Stimulated activated CD4-positive, alpha-beta T cell treated with anti-CD3 and anti-CD28 coated beads, Interleukin-2, amount 100 ng/mL, for 24 hours (primary cell): ENCODE data around the gene YIF1B.

Source experiments
- DNase-seq, 2 donors: peaks; one replicate each; pipeline ENCODE4 v3.0.0-alpha.2; 2020

The YIF1B gene

DNA sequence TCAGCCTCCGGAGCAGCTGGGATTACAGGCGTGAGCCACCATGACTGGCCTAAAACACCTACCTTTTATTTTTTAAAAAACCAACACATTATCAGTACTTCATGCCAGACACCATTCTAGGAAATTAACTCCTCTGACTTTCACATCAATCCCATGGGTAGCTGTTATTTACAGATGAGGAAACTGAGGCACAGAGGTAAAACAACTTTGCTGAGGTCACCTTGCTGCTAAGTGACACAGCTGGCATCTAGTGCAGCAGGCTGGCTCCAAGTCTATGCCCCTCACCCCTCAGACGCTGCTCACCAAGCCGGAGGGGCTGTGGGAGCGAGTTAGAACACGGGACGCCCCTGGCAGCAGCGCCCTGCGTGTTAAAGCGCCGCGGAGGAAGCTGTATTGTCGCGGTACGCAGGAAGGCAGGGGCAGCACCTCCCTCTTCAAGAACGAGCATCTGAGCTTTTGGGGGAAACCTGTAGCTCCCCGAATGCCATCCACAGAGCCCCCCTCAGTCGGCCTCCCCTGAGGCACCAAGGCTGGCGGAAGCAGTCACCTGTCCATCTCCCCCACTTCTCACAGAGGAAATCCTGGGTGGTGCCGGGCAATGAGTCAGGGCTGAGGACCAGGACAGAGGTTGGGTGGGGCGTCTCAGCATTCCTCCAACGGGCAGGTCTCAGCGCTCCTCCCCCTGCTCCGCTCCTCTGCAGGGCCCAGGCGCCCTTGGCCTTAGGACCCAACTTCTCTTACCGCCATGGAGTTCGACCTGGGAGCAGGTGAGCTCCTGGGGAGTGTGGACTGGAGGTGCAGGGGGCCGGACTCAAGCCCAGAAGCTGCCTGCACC is 12.0 kb downstream of the YIF1B start, which contains the start of gene C19orf33:
Gene C19orf33, plus strand, starts transcription at position 735 of the 835 bp plus-strand sequence. Its CDS starts 11 bp downstream, at position 746.
- no peak for DNase-seq

DNA sequence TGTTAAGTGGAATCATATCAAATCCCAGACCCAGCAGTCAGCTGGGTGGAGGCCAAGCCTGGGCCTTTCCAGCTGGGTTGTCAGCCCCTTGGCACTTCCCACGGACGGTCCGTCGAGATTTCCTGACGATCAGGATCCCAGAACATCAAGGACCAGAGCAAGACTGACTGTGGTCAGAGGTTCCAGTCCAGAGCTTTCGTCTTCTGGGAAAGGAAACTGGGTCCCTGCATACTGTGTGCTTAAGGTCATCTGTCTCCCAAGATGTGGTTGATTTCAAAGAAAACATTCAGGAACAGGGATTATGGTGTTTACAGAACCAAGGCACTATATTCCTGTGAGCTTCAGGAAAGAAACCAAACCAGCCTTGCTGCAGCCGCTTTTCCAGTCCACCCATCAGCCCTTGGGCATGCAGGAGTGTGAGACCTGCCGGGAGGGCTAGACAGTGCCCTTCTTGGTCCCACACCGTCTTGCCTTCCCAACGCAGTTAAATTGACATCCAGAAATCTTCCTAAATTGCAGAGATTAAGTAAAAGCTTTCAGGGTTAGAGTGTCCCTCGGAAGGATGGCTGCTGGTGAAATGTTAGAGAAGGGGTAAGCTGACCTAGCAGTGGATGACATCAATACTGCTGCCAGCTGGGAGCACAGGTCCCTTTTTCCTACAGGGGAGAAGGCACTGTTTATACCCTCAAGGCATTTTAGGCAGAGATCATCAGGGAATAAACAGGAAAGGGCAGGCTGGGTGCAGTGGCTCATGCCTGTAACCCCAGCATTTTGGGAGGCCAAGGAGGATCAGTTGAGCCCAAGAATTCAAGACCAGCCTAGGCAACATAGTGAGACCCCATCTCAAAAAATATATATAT is 16.7 kb downstream of the YIF1B start:
- DNase-seq: no peak

DNA sequence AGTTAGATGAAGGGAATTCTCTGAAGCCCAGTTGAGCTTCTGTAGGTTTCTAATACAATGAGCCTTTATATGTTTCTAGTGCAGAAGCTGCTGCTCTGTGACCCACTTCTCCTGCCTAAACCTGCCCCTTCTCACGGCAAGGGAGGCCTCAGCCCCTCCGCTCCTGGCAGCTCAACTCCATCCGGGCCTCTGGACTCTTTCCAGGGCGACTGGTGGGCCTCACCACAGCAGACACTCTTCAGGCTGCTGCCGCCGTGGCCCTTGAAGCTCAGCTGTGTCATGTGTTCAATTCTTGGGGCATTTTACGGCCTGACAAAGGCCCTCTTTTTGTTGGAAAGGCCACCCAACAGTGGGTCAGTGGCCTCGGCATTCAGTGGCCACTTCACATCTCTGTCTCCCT is 21.7 kb downstream of the YIF1B start:
- DNase-seq: no peak

DNA sequence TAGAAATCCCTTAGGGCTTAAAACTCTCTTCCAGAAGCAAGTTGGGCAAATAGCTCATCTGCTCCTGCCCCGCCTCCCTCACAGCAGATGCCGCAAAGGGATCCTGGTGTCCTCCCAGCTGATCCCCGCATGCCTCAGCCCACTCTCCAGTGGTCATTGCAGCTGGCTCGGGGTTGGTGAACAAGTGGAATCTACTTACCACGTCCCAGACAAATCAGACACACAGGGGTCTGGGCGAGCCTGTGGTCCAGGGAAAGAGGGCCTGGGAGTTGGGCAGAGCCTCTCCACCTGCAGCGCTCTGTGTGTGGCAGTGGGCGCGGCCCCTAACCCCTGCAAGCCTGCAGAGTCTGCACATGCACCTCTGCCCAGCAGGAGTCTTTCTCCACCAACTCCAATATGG is 22.5 kb downstream of the YIF1B start:
- no peak for DNase-seq

DNA sequence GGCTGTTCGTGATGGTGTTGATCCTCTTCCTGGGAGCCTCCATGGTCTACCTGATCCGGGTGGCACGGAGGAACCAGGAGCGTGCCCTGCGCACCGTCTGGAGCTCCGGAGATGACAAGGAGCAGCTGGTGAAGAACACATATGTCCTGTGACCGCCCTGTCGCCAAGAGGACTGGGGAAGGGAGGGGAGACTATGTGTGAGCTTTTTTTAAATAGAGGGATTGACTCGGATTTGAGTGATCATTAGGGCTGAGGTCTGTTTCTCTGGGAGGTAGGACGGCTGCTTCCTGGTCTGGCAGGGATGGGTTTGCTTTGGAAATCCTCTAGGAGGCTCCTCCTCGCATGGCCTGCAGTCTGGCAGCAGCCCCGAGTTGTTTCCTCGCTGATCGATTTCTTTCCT is 23.9 kb downstream of the YIF1B start:
- DNase-seq: no peak

DNA sequence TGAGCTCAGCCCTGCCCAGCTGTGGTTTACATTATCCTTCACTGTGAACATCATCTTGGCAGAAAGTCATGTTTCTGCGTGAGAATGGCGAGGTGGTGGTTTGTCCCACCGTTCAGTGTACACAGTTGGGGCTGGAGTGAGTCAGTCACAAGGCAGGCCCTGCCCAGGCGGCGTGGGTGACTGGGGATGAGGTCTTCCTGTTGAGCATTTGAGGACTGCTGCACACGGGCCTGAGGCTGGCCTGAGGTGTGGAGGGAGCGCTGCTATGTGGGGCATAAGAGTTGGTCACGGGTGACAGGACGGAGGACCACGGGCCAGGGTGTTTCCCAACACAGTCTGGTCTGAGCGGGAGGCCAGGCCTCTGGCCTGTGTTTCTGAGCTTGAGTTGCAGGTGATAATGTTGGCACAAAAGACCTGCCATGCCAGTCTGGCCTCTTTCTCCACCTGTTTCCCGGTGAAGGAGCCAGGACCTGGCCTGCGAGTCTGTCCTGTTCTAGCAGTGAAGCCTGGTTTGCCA is 25.1 kb downstream of the YIF1B start:
- no peak for DNase-seq

DNA sequence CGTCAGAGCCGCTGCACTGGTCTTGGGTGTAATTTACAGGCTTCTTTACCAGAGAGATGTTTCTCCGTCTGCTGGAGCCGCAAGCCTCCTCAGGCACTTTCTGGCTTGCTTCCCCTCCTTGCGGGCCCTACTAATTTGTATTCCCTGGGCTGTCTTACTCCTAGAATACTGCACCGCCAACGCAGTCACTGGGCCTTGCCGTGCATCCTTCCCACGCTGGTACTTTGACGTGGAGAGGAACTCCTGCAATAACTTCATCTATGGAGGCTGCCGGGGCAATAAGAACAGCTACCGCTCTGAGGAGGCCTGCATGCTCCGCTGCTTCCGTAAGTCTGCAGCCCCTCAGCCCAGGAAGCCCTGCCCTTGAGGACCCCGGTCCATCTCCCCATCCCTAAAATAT is 25.8 kb downstream of the YIF1B start:
- no peak for DNase-seq

DNA sequence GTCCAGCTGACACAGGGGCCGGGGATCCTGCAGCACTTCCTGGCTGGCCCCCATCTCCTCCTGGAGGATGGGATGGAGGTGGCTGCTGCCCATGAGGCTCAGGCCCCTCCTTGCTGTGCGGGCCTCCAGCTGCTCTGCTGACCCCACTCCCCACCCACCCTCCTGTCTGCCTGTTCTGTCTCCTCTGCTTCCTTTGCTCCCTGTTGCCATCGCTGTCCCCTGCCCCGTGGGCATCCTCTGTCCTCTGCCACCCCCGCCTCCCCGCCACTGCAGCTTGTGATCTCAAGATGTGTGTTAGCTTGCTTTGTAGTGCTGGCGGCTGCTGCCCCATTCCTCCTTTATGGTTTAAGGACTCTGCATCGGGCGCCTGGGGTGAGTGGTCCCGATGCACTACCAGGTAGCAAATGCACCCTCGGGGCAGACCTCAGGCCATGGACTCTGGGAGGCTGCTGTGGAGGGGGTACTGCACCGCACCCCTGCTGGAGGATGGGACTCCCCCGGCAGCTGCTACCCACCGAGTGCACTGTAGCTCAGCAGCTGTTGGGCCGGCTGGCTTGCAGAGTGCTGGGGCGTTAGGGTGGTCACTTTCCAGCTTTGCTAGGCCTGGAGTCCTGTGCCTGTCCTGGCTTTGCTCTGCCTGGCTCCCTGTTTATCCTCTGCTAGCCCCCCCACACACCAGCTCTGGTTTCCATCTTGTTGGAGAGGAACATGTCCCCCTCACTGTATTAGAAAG is 27.5 kb downstream of the YIF1B start:
- no peak for DNase-seq

DNA sequence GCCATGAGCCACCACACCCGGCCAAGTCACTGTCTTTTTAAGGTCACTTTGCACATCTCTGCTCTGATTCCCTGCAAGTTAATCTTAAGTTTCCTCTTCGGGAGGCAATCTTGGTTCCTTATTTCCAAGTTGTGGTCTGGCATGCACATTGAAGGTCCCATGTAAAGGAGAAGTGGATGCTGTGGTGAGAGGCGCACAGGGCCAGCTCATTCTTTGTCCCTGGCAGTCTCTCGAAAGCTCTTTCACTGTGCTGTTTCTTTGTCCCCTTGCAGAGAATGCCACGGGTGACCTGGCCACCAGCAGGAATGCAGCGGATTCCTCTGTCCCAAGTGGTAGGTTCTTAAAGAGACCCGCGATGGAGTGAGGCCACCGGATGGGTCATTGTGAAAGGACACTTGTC is 28.1 kb downstream of the YIF1B start:
- no peak for DNase-seq

DNA sequence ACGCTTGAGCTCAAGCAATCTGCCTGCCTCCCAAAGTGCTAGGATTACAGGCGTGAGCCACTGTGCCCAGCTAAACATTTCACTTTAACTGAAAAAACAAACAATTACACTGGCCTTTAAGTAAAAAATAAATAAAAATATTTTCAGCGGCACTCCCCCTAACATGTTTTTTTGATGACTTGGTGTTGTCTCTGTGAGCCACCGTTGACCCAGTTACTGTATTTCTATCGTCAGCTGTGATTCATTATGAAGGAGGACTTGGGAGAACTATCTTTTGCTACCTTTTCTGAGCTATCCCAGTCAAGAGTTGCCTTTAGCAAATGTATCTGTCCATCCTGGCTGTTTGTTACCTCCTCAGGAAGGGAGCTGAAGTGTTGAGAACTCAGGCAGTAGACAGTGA is 30.2 kb downstream of the YIF1B start:
- DNase-seq: no peak

DNA sequence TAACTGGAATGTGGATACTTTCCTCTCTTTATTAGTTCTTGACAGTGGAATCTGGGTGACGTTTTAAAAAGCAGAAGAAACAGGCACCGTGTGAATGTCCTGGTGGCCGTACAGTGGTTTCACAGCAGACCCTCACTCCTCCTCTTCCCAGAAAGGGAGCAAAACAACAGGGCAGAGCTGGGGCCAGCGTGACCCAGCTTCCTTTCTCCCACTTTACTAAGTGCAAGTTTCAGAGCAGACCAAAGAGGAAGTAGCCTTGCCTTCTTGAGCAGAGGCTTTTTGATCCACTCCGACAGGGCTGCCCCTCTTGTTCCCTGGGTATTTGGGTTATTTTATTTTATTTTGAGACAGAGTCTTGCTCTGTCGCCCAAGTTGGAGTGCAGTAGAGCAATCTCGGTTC is 31.3 kb downstream of the YIF1B start:
- no peak for DNase-seq

DNA sequence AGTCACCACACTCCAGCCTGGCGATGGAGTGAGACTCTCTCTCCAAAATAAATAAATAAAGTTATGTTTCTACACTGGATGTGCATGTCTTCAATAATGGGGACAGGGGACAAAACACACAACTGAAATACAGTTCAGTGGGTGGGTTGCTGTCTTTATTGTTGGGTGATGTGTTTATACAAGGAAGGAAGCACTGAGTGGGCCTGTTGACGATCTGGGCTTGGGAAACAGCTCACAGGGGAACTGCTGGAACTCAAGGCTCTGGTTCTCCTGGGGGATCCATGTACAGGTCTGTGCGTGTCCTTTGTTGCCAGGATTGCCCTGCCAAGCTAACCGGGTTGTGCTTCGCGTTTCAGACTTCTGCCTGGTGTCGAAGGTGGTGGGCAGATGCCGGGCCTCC is 32.5 kb downstream of the YIF1B start:
- DNase-seq: no peak

DNA sequence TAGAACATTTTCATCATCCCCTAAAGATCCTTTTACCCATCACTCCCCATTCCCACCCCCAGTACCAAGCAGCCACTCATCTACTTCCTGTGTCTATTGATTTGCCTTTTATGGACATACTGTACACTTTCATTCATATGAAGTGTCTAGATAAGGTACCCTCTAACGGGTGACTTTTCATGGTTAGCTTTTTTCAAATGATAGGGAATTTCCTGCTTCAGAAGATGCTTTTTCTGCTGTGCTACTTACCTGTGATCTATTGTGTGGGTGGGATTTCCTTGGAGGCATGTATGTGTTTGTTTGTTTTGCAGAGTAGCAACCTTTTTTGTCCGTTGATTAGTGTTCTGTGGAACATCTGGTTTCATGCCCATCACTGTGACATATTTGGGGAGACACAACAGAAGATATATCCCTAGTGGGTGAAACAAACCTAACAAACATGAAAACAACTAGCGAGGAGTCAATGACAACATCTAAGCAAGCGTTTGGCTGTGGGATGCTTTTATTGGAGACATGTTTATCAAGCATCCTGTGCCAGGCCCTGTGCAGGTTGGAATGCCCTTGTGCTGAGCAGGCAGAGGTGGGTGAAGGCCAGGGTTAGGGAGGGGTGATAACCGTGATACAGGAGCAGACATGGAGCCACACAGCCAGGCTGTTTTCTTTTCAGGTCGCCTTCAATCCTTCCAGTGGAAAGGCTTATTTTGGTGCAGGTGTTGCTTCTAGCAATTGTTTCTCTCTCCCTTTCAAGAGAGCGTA is 33.8 kb downstream of the YIF1B start:
- DNase-seq: no peak

DNA sequence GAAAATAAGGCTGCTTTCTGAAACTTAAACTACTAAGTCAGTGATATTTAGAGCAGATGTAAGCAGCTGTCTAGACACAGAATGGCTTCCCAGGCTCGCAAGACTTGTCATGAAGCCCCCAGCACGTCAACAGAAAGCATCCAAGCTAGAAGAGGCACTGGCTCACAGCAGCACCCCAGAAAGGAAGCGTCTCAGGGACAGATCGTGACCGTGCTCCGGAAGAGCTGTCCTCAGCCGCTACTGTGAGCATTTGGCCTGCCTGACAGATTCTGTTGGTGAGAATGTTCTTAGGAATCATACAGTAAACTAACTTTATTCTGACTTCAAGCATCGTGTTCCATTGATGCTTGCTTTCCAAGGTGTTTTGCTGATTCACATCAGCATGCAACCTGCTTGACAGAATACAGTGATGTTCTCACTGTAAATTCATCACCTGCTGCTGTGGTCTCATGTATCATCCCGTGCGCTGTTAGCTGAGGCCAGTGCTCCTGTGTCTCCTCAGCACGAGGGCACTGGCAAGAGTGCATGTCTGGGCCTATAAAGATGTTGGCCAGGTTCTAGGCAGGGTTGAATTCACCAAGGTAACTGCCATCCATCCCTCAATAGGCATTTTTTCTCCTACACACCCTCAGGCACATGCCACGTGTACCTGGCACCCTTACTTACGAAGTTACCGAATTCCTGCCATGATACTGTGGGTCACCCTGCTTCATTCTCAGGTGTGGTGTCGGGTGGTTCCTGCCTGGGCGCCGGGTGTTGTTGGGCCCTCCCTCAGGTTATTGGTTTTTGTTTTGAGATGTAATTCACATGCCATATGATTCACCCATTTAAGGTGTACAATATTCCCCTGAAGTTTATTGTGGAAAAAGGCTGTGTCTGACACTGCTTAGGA is 35.5 kb downstream of the YIF1B start:
- no peak for DNase-seq

DNA sequence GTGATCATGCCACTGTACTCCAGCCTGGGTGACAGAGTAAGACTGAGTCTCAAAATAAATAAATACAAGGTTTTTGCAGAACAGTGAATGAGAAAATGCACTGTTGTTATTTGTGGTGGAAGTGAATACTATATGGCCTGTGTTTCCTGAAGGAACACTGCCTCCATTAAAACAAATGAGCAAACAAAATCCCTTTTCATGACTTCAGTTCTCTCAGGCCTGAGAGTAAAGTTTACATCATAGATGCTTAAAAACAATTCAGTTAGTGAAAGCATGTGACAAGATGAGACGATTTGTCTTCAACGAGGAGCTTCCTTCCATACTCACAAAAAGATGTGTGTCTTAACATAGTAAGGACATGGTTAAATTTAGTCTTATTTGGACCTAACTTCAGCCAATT is 37.0 kb downstream of the YIF1B start:
- DNase-seq: no peak

DNA sequence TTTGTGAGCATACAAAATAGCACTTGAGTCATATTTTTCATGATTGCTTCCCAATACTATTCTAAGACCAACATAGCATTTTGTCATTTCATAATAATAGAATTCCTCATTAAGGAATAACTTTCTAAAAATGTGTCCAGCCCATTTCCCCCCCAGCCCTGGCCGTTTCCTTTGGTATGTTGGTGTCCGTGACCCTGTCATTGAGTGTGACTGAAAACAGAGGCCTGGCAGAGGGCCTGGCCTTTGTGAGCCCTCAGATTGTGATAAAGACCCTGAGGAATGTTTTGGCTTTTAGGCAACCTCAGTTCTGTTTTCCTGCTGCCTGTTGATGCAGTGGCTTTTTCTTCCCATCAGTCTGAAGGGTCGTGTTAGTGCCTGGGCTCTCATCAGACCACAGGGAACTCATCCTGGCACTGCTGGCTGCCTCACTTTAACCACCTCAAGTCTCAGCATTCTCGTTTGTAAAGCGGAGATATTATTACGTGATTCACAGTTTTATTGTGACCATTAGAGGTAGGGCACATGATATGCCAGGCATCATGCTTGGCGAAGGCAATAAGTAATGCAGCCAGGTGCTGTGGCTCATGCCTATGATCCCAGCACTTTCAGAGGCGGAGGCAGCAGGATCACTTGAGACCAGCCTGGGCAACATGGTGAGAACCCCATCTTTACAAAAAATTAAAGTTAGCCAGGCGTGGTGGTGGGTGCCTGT is 37.6 kb downstream of the YIF1B start:
- DNase-seq: no peak

DNA sequence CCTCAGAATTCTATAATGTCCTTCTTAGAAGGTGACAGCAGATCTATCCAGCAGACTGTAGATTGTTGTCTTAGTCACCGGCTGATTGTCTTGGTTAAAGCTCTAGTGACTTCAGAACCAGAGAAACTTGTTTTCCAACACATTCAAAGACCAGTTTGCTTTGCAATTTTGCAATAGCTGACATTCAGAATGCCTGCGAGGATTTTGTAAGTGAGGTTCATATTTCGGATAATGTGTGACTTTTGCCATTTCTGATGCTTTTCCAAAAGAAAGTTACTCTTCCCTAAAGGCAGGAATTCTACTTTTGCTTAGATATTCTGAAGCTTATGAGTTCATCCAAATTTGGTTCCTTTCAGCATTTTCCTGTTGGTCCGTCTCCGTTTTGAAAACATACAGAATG is 38.2 kb downstream of the YIF1B start:
- DNase-seq: no peak

DNA sequence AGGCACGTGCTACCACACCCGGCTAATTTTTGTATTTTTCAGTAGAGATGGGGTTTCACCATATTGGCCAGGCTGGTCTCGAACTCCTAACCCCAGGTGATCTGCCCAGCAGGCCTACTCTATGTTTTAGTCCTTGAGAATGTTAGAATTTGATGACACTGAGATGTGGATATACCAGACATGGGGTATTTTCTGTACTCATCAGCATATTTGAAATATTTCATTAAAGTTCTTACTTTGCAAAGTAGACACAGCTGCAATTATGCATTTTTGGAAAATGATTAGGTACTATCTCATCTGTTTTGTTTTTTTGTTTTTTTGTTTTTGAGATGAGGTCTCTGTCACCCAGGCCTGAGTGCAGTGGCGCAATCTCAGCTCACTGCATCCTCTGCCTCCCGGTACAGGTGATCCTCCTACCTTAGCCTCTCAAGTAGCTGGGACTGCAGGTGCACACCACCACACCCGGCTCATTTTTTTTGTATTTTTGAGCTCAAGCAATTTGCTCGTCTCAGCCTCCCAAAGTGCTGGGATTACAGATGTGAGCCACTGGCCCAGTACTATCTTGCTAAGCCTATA is 38.7 kb downstream of the YIF1B start:
- no peak for DNase-seq

DNA sequence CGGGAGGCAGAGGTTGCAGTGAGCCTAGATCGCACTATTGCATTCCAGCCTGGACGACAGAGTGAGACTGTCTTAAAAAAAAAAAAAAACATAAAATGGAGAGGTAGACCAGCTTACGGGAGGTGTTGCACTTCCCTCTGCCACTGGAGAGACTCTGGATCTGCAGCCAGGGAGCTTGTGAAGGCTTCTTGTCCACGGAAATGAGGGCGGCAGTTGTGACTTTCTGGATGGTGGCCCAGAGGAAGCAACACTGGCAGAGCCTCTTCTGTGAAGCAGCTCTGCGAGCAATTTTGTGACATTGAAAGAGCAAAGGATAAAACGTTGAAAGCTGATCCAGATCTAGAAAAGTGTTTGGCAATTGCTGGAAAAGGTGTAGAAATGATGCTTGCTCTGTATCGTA is 41.0 kb downstream of the YIF1B start:
- DNase-seq: no peak

DNA sequence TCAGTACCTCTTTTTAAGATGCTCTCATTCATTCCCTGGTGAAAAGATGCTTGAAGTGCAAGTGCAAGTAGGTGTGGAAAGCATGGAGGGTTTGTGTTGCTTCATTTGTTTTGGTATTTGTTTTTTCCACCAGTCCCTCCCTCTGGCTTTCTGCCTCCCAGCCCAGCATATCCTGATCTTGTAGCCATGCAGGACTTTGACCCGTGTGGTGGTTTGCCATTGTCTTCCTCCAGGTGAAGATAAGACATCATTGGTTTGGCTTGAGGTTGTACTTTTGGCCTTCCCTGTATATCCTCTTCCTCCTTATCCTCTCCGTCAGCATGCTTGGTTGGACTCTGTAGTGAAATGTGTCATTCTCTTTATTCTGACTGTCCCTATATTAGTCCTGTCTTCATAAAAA is 42.2 kb downstream of the YIF1B start:
- no peak for DNase-seq
